Stimulated activated naive B cell treated with anti-CD40 and anti-IgM and Interleukin-4, amounts not matched to agents 10 μg/mL and 1 μg/mL and 100 μg/mL, for 72 hours (primary cell): ENCODE data around the gene TUBB3.
A peak's percentile ranks its signal among the peaks of the same experiment; 100 is the strongest.
"Not testable (repeated sequence)": the region's sequence is repeated elsewhere in the genome, so short reads cannot be mapped to it uniquely, and the experiment has no call there.

Source experiments
- ATAC-seq, 2 donors: fragments of 150-1000 bp; cut with Tn5 transposase; replicated peaks; 2 replicates each; pipeline ENCODE4 v1.10.0; 2021; ENCODE audit warnings: moderate library complexity in 1 of 2
- DNase-seq: peaks from one replicate; pipeline ENCODE4 v3.0.0; 2021
- H3K27ac Mint-ChIP-seq: one replicate; pipeline ENCODE4 v1.8.0; 2022; ENCODE audit warnings: mild to moderate bottlenecking, mixed read lengths
- H3K27me3 Mint-ChIP-seq, 2 donors: one replicate each; pipeline ENCODE4 v1.8.0; 2022; ENCODE audit warnings: mixed read lengths in 2 of 2
- H3K36me3 Mint-ChIP-seq, 2 donors: one replicate each; pipeline ENCODE4 v1.8.0; 2022; ENCODE audit warnings: mixed read lengths in 2 of 2, mild to moderate bottlenecking in 1 of 2
- H3K4me1 Mint-ChIP-seq, 2 donors: one replicate each; pipeline ENCODE4 v1.8.0; 2022; ENCODE audit warnings: mixed read lengths in 2 of 2, mild to moderate bottlenecking in 1 of 2
- H3K4me3 Mint-ChIP-seq, 2 donors: one replicate each; pipeline ENCODE4 v1.8.0; 2022; ENCODE audit warnings: mild to moderate bottlenecking in 2 of 2, mixed read lengths in 2 of 2, moderate library complexity in 1 of 2
- H3K9me3 Mint-ChIP-seq, 2 donors: one replicate each; pipeline ENCODE4 v1.8.0; 2022; ENCODE audit warnings: mixed read lengths in 2 of 2, mild to moderate bottlenecking in 1 of 2

Gene TUBB3

GRCh38 chr16:89907055-89907814 is 15.9 kb upstream of the TUBB3 start:
- no peaks in the 10 kb centered on the region for H3K27me3 Mint-ChIP-seq
- no peak overlapping the region for H3K27ac Mint-ChIP-seq
- no peak for DNase-seq
- peak in 1 of 2 donors; percentile 9 for ATAC-seq
- peaks cover 42 to 62% of the 10 kb centered on the region in 2 donors for H3K36me3 Mint-ChIP-seq
- peaks cover 3 to 21% of the 10 kb centered on the region in 2 donors for H3K4me1 Mint-ChIP-seq
- no peaks in the 10 kb centered on the region for H3K9me3 Mint-ChIP-seq
- H3K4me3 Mint-ChIP-seq = no peak overlapping the region

- no peak for ATAC-seq
- Mint-ChIP-seq H3K4me3 (no peak overlapping the region), H3K9me3 (no peaks in the 10 kb centered on the region), H3K27ac (no peak overlapping the region), H3K27me3 (no peaks in the 10 kb centered on the region), H3K4me1 (peaks cover 3 to 21% of the 10 kb centered on the region in 2 donors), H3K36me3 (peaks cover 42 to 68% of the 10 kb centered on the region in 2 donors)
- DNase-seq = no peak
Observed at GRCh38 chr16:89908236-89908635, 14.9 kb upstream of the TUBB3 start.

GRCh38 chr16:89909777-89910716 is 13.1 kb upstream of the TUBB3 start:
- Mint-ChIP-seq H3K9me3 (no peaks in the 10 kb centered on the region), H3K36me3 (peaks cover 46 to 71% of the 10 kb centered on the region in 2 donors)

GRCh38 chr16:89910717-89911354 is 12.3 kb upstream of the TUBB3 start:
- Mint-ChIP-seq H3K36me3 (peaks cover 41 to 69% of the 10 kb centered on the region in 2 donors), H3K9me3 (no peaks in the 10 kb centered on the region), H3K4me1 (peaks cover 8 to 21% of the 10 kb centered on the region in 2 donors), H3K4me3 (no peak overlapping the region), H3K27ac (no peak overlapping the region), H3K27me3 (no peaks in the 10 kb centered on the region)
- DNase-seq (no peak), ATAC-seq (no peak)

More at GRCh38 chr16:89909777-89910716, 13.1 kb upstream of the TUBB3 start:
- ATAC-seq (peak; percentile 85 to 89), DNase-seq (peak; percentile 47)
- H3K4me3 Mint-ChIP-seq = no peak overlapping the region
- peaks cover 8 to 21% of the 10 kb centered on the region in 2 donors for H3K4me1 Mint-ChIP-seq
- H3K27me3 Mint-ChIP-seq = no peaks in the 10 kb centered on the region
- peak overlapping the region; percentile 62 for H3K27ac Mint-ChIP-seq

- H3K9me3 Mint-ChIP-seq = no peaks in the 10 kb centered on the region
- H3K4me3 Mint-ChIP-seq = peak overlapping the region in 1 of 2 donors; percentile 45
- peaks cover 37 to 64% of the 10 kb centered on the region in 2 donors for H3K36me3 Mint-ChIP-seq
- H3K27me3 Mint-ChIP-seq = no peaks in the 10 kb centered on the region
- peaks cover 8 to 26% of the 10 kb centered on the region in 2 donors for H3K4me1 Mint-ChIP-seq
- peak overlapping the region; percentile 33 for H3K27ac Mint-ChIP-seq
- DNase-seq (no peak), ATAC-seq (no peak)
Observed at GRCh38 chr16:89911375-89911774, 11.8 kb upstream of the TUBB3 start.

- ATAC-seq = no peak
Observed at GRCh38 chr16:89912143-89912542, 11.0 kb upstream of the TUBB3 start.

GRCh38 chr16:89912627-89913026 is 10.5 kb upstream of the TUBB3 start:
- peaks cover 9 to 27% of the 10 kb centered on the region in 2 donors for H3K4me1 Mint-ChIP-seq
- ATAC-seq (no peak), DNase-seq (no peak)
- no peaks in the 10 kb centered on the region for H3K9me3 Mint-ChIP-seq
- H3K36me3 Mint-ChIP-seq = peaks cover 30 to 56% of the 10 kb centered on the region in 2 donors
- no peak overlapping the region for H3K4me3 Mint-ChIP-seq
- peaks cover 0 to under 1% of the 10 kb centered on the region in 2 donors for H3K27me3 Mint-ChIP-seq
- no peak overlapping the region for H3K27ac Mint-ChIP-seq

More at GRCh38 chr16:89912143-89912542, 11.0 kb upstream of the TUBB3 start:
- H3K4me3 Mint-ChIP-seq = no peak overlapping the region
- no peaks in the 10 kb centered on the region for H3K27me3 Mint-ChIP-seq
- peaks cover 30 to 56% of the 10 kb centered on the region in 2 donors for H3K36me3 Mint-ChIP-seq
- H3K9me3 Mint-ChIP-seq = no peaks in the 10 kb centered on the region
- H3K4me1 Mint-ChIP-seq = peaks cover 8 to 26% of the 10 kb centered on the region in 2 donors
- no peak for DNase-seq
- H3K27ac Mint-ChIP-seq = no peak overlapping the region

GRCh38 chr16:89913408-89914387 is 9.4 kb upstream of the TUBB3 start:
- Mint-ChIP-seq H3K4me3 (no peak overlapping the region), H3K27me3 (peaks cover 3 to 5% of the 10 kb centered on the region in 2 donors), H3K9me3 (no peaks in the 10 kb centered on the region), H3K36me3 (peaks cover 25 to 53% of the 10 kb centered on the region in 2 donors), H3K4me1 (peaks cover 15 to 36% of the 10 kb centered on the region in 2 donors), H3K27ac (peak overlapping the region; percentile 80)
- ATAC-seq (no peak), DNase-seq (no peak)

- H3K27ac Mint-ChIP-seq = peak overlapping the region; percentile 67
- H3K9me3 Mint-ChIP-seq, H3K4me3 Mint-ChIP-seq, DNase-seq, ATAC-seq: not testable (repeated sequence)
- peaks cover 22 to 33% of the 10 kb centered on the region in 2 donors for H3K4me1 Mint-ChIP-seq
- peaks cover 14 to 15% of the 10 kb centered on the region in 2 donors for H3K27me3 Mint-ChIP-seq
- H3K36me3 Mint-ChIP-seq = peaks cover 19 to 44% of the 10 kb centered on the region in 2 donors
Observed at GRCh38 chr16:89914642-89915285, 8.4 kb upstream of the TUBB3 start.

GRCh38 chr16:89915303-89916232 is 7.6 kb upstream of the TUBB3 start:
- Mint-ChIP-seq H3K9me3 (no peaks in the 10 kb centered on the region), H3K4me3 (no peak overlapping the region), H3K4me1 (peaks cover 23 to 30% of the 10 kb centered on the region in 2 donors), H3K27me3 (peaks cover 22% of the 10 kb centered on the region in 2 donors), H3K27ac (peak overlapping the region; percentile 67), H3K36me3 (peaks cover 17 to 36% of the 10 kb centered on the region in 2 donors)
- ATAC-seq = no peak
- no peak for DNase-seq

- ATAC-seq = peak; percentile 70 to 87
- Mint-ChIP-seq H3K27ac (peak overlapping the region; percentile 75), H3K9me3 (no peaks in the 10 kb centered on the region), H3K4me3 (peak overlapping the region; percentile 72 to 87), H3K4me1 (peaks cover 29 to 49% of the 10 kb centered on the region in 2 donors), H3K36me3 (peaks cover 9 to 19% of the 10 kb centered on the region in 2 donors), H3K27me3 (peaks cover 37 to 44% of the 10 kb centered on the region in 2 donors)
- peak; percentile 44 for DNase-seq
Observed at GRCh38 chr16:89917773-89918452, 5.2 kb upstream of the TUBB3 start.
